Right lobe of liver (tissue), 6 donors: ENCODE measurements around the gene STX5. TPM values are rescaled to one million over a fixed set of nuclear protein-coding genes. Genes with fewer than 3 reads are reported as not detected.
"Not testable (repeated sequence)": the region's sequence is repeated elsewhere in the genome, so short reads cannot be mapped to it uniquely, and the experiment has no call there.

Source experiments
- ATAC-seq, 4 donors: fragments of 200-7000 bp; cut with Tn5 transposase; one replicate each; pipeline ENCODE4 v1.9.1; 2020; ENCODE audit warnings: mild to moderate bottlenecking in 4 of 4, moderate library complexity in 4 of 4
- DNase-seq, 3 donors: peaks; one replicate each; pipeline ENCODE4 v3.0.0-alpha.2; 2020
- H3K27ac ChIP-seq, 3 donors: fragments of 200-600 bp; one replicate each; pipeline ENCODE4 v1.8.0; 2022
- H3K27me3 ChIP-seq, 2 donors: fragments of 200-600 bp; one replicate each; pipeline ENCODE4 v1.8.0; 2022
- H3K36me3 ChIP-seq, 4 donors: fragments of 200-600 bp; sonication (generic) in 1 of 4; one replicate each; pipeline versions ENCODE4 v1.5.1 to v1.8.0; 2017 to 2022; ENCODE audit warnings: control low read depth in 1 of 4
- H3K4me1 ChIP-seq, 4 donors: fragments of 200-600 bp; sonication (generic) in 1 of 4; one replicate each; pipeline versions ENCODE4 v1.5.1 to v1.8.0; 2017 to 2022; ENCODE audit warnings: control low read depth in 1 of 4
- H3K4me3 ChIP-seq, 3 donors: fragments of 200-600 bp; one replicate each; pipeline ENCODE4 v1.8.0; 2022
- H3K9me3 ChIP-seq, 4 donors: fragments of 200-600 bp; sonication (generic) in 1 of 4; one replicate each; pipeline versions ENCODE4 v1.5.1 to v1.8.0; 2017 to 2022; ENCODE audit warnings: control low read depth in 1 of 4
- POLR2A ChIP-seq: fragments of 450-650 bp; IDR thresholded peaks from one replicate; pipeline ENCODE4 v1.6.1; 2017; ENCODE audit warnings: antibody characterized with exemption, mild to moderate bottlenecking
- WGBS: methylation state at CpG from one replicate; pipeline ENCODE4 v1.1.6; 2018; ENCODE audit warnings: low coverage, low lambda C conversion rate; ENCODE audit not compliant: insufficient coverage; ENCODE audit errors: missing lambda C conversion rate; 5-methylcytosine and 5-hydroxymethylcytosine counted together
- intact Hi-C, 2 donors: fragments of 100-400 bp; cut with DNase I; formaldehyde crosslinking; loops; one replicate each; pipeline versions ENCODE4 v1.11.2 to v1.14.1; 2022
- total RNA-seq, 6 experiments: library from RNA; depleted of rRNA in 2 of 6; stranded (reverse); fragments of >200 nt in 2 of 6; fragmentation: NEBNext Ultra II Directional in 3 of 6; extraction: Animal tissue kit (Norgen Biotek cat#: 25700) in 3 of 6; gene quantifications; one replicate each; pipeline versions ENCODE4 v1.1.0 to v1.2.4, GENCODE V29; 2016 to 2023
- TF ChIP-seq, protein P1 (sequence below), 4 donors: fragments of 200-600 bp in 3 of 4; fragments of 450-650 bp in 1 of 4; IDR thresholded peaks; one replicate each; pipeline versions ENCODE4 v1.5.1 to v1.8.0; 2016 to 2022; ENCODE audit warnings: antibody characterized with exemption in 4 of 4, mild to moderate bottlenecking in 2 of 4
- donor health status: DM: no; HTN: yes; CAD: no.
- donor health status: DM: no; HTN: no; CAD: no.
- donor health status: DM: no; HTN: no; CAD: no.
- donor health status: DM: no; HTN: yes; CAD: no.
- donor health status: DM: no; HTN: yes; CAD: no.

Gene STX5
- total RNA-seq, 6 experiments from 2014 or later, result 22.1 to 27.8 (median 24.6) TPM

DNA sequence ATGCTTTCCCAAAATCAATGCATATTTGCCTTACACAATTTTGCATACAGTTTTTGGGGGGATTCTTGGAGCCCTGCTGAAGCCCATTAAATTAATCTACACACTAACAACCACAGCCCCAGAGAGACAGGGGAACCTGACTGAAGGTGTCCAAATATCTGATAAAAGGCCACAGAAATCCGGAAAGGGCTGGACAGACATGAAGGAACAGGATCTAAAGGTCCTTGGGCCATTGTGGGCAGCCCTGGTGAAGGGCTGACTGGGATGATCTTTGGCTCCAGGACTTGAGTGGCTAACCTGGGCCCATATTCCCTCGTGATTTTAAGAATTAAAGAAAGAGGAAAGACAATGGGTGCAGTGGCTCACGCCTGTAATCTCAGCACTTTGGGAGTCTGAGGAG, 14.3 kb upstream of the STX5 start:
- no peak overlapping the region for H3K27ac ChIP-seq
- H3K4me1 ChIP-seq, result peaks cover 0 to 7% (median 3%) of the 10 kb centered on the region in 4 donors
- H3K4me3 ChIP-seq, result no peak overlapping the region
- ATAC-seq (no peak), DNase-seq (no peak)
- H3K27me3 ChIP-seq, result no peaks in the 10 kb centered on the region
- H3K9me3 ChIP-seq, result no peaks in the 10 kb centered on the region
- intact Hi-C loops, result no loop called here
- TF ChIP-seq POLR2A, result no peak
- TF ChIP-seq, protein P1, sequence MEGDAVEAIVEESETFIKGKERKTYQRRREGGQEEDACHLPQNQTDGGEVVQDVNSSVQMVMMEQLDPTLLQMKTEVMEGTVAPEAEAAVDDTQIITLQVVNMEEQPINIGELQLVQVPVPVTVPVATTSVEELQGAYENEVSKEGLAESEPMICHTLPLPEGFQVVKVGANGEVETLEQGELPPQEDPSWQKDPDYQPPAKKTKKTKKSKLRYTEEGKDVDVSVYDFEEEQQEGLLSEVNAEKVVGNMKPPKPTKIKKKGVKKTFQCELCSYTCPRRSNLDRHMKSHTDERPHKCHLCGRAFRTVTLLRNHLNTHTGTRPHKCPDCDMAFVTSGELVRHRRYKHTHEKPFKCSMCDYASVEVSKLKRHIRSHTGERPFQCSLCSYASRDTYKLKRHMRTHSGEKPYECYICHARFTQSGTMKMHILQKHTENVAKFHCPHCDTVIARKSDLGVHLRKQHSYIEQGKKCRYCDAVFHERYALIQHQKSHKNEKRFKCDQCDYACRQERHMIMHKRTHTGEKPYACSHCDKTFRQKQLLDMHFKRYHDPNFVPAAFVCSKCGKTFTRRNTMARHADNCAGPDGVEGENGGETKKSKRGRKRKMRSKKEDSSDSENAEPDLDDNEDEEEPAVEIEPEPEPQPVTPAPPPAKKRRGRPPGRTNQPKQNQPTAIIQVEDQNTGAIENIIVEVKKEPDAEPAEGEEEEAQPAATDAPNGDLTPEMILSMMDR (IDR thresholded peaks at IDR 0.05), result no peak
- 47% methylated on average over 1 of the region's 3 CpGs for WGBS
- H3K36me3 ChIP-seq, result no peaks in the 10 kb centered on the region

DNA sequence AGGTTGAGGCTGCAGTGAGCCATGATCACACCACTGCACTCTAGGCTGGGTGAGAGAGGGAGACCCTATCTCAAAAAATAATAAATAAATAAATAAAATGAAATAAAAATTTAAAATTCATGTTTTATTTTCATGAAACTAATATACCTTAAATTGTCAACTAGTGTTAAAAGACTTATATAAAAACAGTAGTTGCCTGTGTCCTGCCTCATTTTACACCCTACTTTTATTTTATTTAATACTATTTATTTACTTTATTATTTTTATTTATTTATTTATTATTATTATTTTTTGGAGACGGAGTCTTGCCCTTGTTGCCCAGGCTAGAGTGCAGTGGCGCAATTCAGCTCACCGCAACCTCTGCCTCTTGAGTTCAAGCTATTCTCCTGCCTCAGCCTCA, 12.3 kb upstream of the STX5 start:
- H3K9me3 ChIP-seq, result no peaks in the 10 kb centered on the region
- no peaks in the 10 kb centered on the region for H3K36me3 ChIP-seq
- WGBS, result 84% methylated on average over 3 of the region's 3 CpGs
- intact Hi-C loops, result no loop called here
- no peaks in the 10 kb centered on the region for H3K27me3 ChIP-seq
- DNase-seq, result no peak
- H3K27ac ChIP-seq, result no peak overlapping the region
- no peak overlapping the region for H3K4me3 ChIP-seq
- peaks cover 0 to 7% (median 3%) of the 10 kb centered on the region in 4 donors for H3K4me1 ChIP-seq
- no peak for TF ChIP-seq POLR2A
- TF ChIP-seq, protein P1 (IDR thresholded peaks at IDR 0.05), result no peak
- ATAC-seq, result no peak

DNA sequence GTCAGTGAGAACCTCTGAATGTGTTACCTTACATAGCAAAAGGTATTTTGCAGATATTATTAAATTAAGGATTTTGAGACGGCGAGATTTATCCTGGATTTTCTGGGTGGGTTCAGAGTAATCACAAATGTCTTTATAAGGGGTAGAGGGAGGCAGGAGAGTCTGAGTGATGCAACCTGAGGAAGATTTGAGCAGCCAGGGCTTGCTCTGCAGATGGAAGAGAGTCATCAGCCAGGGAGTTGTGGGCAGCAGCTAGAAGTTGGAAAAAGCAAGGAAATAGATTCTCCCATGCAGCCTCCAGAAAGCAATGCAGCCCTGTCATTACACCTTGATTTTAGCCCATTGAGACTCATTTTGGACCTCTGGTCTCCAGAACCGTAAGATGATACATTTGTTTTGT, 11.6 kb upstream of the STX5 start:
- Histone ChIP-seq H3K27me3 (no peaks in the 10 kb centered on the region), H3K9me3 (no peaks in the 10 kb centered on the region), H3K4me1 (peaks cover 0 to 10% (median 3%) of the 10 kb centered on the region in 4 donors), H3K27ac (no peak overlapping the region), H3K4me3 (no peak overlapping the region), H3K36me3 (no peaks in the 10 kb centered on the region)
- DNase-seq (no peak), ATAC-seq (no peak)
- TF ChIP-seq, protein P1 (IDR thresholded peaks at IDR 0.05), result no peak
- no peak for TF ChIP-seq POLR2A
- 100% methylated on average over 3 of the region's 3 CpGs for WGBS
- intact Hi-C loops, result no loop called here

DNA sequence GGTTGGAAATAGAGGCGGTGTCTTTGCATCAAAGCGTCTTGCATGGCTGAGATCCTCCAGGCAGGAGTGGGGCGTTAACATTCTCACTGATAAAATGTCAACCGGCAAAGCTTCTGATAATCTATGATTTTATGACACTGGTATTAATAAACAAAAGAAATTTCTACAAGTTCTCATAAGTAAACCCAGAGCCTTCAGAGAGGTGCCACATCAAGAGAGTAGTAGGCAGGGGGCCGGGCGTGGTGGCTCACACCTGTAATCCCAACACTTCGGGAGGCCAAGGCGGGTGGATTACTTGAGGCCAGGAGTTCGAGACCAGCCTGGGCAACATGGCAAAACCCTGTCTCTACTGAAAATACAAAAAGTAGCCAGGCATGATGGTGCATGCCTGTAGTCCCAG, 11.0 kb upstream of the STX5 start:
- 86% methylated on average over 9 of the region's 9 CpGs for WGBS
- intact Hi-C loops, H3K9me3 ChIP-seq, H3K36me3 ChIP-seq, ATAC-seq, DNase-seq, H3K27me3 ChIP-seq, H3K4me3 ChIP-seq: not testable (repeated sequence)
- peaks cover 0 to 15% (median 3%) of the 10 kb centered on the region in 4 donors for H3K4me1 ChIP-seq
- peak overlapping the region; percentile 94 to 99 (median 98) for H3K27ac ChIP-seq

DNA sequence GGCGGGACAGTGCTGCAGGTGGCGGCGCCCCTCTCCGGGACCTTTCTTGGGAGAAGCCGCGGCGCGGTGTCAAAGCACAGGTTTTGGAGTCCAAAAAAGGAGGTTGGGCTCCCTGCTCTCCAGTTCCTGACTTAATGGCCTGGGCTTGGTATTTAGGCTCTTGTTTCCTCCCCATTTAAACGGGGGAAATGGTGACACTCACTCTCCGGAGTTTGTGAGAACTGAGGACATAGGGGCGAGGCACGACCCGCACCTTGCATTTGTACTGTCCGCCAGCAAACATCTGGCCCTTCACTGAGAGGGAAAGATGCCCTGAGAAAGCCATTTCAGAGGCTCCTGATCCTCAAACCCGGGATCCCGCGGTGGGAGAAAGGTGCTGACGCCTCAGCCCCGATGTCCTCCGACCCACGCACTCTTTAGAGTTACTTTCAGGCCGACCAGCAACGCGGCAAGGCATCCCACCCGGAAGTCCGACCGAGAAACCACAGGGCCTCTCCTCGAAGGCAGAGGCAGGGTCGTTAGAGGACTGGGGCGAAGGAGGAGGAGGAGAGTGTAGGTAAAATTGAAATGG, 10.4 kb upstream of the STX5 start:
- Histone ChIP-seq H3K4me1 (peaks cover 0 to 15% (median 3%) of the 10 kb centered on the region in 4 donors), H3K27ac (peak overlapping the region; percentile 94 to 99 (median 98)), H3K36me3 (no peaks in the 10 kb centered on the region), H3K9me3 (no peaks in the 10 kb centered on the region), H3K4me3 (peak overlapping the region; percentile 39 to 64 (median 62)), H3K27me3 (no peaks in the 10 kb centered on the region)
- intact Hi-C loops, result no loop called here
- peak; percentile 46 to 65 (median 59) for DNase-seq
- 8% methylated on average over 17 of the region's 30 CpGs for WGBS
- no peak for TF ChIP-seq POLR2A
- TF ChIP-seq, protein P1 (IDR thresholded peaks at IDR 0.05), result no peak
- ATAC-seq, result peak in 3 of 4 donors; percentile 2 to 6 (median 4)
